ENCODE data around the gene LLCFC1.
A peak's percentile ranks its signal among the peaks of the same experiment; 100 is the strongest.

The LLCFC1 gene

GRCh38 chr7:142935941-142936565 lies 3.2 kb upstream of the LLCFC1 start:
- intact Hi-C loops (cut with DNase I), result no loop called here
- no peak for DNase-seq

- intact Hi-C loops (cut with DNase I), result no loop called here
These were observed 673 bp upstream of the LLCFC1 start for GRCh38 chr7:142938611-142939010.

DNA sequence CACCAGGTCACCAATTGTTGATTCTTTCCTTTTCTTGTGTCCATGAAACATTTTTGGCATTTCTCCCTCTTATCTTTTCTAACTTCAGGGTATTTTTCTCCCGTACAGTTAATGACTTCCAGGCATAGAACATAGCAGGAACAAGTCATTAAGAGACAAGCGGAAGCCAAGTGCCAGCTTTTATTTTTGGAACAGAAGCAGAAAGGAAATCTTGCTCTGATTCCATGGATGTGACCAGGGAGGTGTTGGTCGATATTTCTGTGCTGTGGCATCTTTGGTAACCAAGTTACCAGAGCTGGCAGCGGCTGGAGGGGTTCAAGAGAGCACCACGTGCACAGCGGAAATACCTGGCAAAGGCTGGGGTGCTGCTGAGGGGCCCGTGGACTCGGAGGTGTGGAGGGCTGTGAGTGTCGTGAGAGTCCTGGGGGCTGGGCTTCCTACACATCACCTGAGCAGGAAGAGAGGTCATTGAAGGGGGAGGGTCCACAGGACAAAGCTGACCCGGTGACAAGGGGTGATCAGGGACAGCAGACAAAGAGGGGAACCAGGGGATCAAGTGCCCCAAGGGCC lies 1.8 kb downstream of the LLCFC1 start:
- DNase-seq, result no peak
- intact Hi-C loops (cut with DNase I), result no loop called here

More at GRCh38 chr7:142938611-142939010, 673 bp upstream of the LLCFC1 start:
- DNase-seq, result no peak

GRCh38 chr7:142941541-142941940 lies 2.3 kb downstream of the LLCFC1 start:
- intact Hi-C loops (cut with DNase I), result no loop called here

DNA sequence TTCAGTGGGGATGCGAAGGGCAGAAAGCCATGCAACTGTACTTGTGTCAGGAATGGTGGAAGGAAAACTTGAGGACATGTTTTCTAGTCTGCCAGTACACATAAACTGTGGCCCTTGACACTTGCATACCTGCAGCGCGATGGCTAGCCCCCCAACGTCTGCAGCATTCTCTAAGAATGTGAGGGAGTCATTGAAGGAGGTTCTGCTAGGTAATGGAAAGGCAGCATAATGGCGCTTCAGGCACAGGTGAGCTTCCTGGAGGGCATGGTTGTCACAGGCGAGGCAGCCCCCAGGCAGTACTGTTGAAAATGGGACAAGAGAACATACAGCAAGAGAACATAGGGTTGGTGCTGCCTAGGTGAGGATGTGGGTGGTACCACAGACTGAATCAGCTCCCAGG lies 3.5 kb downstream of the LLCFC1 start:
- intact Hi-C loops (cut with DNase I), result no loop called here

More at GRCh38 chr7:142941541-142941940, 2.3 kb downstream of the LLCFC1 start:
- DNase-seq, result no peak

DNA sequence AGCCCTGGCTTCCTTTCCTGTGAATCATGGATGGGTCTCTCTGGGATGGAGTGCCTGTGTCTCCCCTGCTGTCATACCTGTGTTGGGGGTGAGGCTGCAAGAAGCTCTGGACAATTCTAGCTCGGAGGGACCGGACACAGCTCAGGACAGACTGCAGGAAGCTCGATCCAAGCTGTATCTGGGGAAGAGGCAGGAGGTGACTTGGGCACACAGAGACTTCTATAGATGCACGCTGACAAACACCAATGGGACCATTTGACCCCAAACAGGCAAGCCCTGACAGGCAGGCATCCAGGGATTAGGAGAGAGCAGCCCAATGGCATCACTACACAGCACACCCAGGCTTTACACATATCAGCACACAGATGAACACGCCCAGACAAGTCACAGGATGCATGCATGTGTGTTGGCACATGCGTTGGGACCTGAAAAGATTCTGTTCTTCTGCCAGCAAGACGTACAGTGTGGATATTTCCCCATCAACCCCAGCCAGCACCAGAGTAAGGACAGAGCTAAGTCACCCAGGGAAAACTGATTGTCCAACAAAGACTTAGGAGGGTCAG lies 4.5 kb downstream of the LLCFC1 start:
- intact Hi-C loops (cut with DNase I), result no loop called here
- DNase-seq, result no peak

More for the DNA sequence above, 3.5 kb downstream of the LLCFC1 start:
- no peak for DNase-seq

DNA sequence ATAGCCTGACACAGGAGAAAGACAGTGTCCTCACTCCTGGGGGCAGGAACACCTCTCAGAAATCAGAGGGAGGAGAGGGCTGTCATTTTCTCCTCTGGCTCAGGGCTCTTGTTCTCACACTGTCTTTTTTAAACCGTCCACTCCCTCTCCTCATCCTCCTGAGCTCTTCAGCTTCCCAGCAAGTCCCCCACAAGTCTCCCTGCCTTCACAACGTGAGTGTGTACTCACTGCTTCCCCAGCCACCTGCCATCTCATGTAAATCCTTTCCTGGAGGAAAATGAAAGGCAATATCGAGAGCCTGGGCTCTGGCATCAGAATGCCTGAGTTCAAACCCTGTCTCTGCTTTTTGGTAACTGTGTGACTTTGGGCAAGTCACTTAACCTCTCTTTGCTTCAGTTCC lies 5.7 kb downstream of the LLCFC1 start:
- intact Hi-C loops (cut with DNase I), result no loop called here
- DNase-seq, result no peak

DNA sequence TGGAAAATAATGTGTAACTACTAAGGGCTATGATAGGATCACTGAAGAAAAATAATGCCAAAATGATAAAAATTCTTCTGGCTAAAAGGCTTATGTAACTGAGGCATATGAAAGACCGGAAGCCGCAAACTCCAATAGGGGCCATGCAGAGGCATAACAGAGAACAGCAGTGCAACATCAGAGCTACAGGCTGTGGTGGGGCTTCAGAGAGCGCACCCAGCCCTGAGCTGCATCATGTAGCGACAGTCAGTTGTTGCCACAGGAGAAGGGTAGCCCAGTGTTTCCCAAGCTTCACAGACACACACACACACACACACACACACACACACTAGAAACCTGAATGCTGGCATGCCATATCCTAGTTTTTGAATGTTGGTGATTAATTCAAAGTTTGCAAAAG lies 9.3 kb downstream of the LLCFC1 start:
- intact Hi-C loops (cut with DNase I), result no loop called here
- DNase-seq, result no peak

GRCh38 chr7:142950235-142950634 lies 11.0 kb downstream of the LLCFC1 start:
- intact Hi-C loops (cut with DNase I), result no loop called here

GRCh38 chr7:142954680-142955268 lies 15.5 kb downstream of the LLCFC1 start:
- no peak for DNase-seq
- intact Hi-C loops (cut with DNase I), result no loop called here

More at GRCh38 chr7:142950235-142950634, 11.0 kb downstream of the LLCFC1 start:
- no peak for DNase-seq

- intact Hi-C loops (cut with DNase I), result no loop called here
- DNase-seq, result no peak
These were observed 17.8 kb downstream of the LLCFC1 start for GRCh38 chr7:142956951-142957623.

DNA sequence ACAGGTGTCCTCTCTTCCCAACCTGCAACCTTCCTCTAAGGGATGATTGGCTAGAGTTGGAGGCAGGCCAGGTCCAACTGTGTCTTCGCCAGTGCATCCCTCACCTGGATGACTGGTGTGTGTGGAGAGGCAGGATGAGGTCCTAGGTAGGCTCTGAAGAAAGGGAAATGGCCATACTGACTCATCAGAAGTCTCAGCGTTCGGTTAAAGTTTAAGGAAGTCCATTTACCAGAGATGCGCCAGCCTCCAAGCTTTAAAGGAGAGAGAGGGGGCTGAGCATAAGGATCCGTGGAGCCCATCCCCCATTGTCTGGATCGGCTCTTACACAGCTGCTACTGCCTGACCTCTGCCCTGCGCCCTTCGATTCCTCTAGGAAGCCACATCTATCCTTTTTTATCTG lies 18.4 kb downstream of the LLCFC1 start:
- peak in 1 of 10 donors; percentile 57 for DNase-seq
- intact Hi-C loops (cut with DNase I), result no loop called here

- DNase-seq, result no peak
- intact Hi-C loops (cut with DNase I), result no loop called here
These were observed 19.9 kb downstream of the LLCFC1 start for GRCh38 chr7:142959202-142959601.

- DNase-seq, result no peak
- intact Hi-C loops (cut with DNase I), result no loop called here
These were observed 21.8 kb downstream of the LLCFC1 start for GRCh38 chr7:142960955-142961512.

- no peak for DNase-seq
- intact Hi-C loops (cut with DNase I), result no loop called here
These were observed 22.3 kb downstream of the LLCFC1 start for GRCh38 chr7:142961595-142961972.

- intact Hi-C loops (cut with DNase I), result no loop called here
- no peak for DNase-seq
These were observed 23.0 kb downstream of the LLCFC1 start, which contains the start of gene KEL for GRCh38 chr7:142961973-142962926. Gene KEL, minus strand, starts transcription at chr7:142962363. Its CDS starts 157 bp downstream, at chr7:142962206.

DNA sequence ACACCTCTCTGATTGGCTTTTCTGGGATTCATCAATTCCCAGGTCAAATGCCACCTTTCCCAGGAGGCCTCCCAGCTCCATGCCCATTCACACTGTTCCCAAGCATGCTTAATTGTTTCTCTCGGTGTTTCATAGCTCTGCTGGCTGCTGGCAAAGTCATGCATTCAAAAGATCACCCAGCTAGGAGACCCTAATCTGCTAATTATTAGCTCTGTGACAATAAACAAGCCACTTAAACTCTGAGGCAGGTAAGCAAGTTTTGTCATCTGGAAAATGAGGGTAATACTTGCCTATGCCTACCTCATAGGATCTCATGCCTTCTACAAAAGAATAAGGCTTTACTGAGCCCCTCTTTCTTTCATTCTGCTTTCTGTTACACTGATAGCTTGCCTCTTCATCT lies 23.7 kb downstream of the LLCFC1 start:
- no peak for DNase-seq
- intact Hi-C loops (cut with DNase I), result no loop called here

GRCh38 chr7:142963993-142964392 lies 24.7 kb downstream of the LLCFC1 start:
- intact Hi-C loops (cut with DNase I), result no loop called here
- no peak for DNase-seq

DNA sequence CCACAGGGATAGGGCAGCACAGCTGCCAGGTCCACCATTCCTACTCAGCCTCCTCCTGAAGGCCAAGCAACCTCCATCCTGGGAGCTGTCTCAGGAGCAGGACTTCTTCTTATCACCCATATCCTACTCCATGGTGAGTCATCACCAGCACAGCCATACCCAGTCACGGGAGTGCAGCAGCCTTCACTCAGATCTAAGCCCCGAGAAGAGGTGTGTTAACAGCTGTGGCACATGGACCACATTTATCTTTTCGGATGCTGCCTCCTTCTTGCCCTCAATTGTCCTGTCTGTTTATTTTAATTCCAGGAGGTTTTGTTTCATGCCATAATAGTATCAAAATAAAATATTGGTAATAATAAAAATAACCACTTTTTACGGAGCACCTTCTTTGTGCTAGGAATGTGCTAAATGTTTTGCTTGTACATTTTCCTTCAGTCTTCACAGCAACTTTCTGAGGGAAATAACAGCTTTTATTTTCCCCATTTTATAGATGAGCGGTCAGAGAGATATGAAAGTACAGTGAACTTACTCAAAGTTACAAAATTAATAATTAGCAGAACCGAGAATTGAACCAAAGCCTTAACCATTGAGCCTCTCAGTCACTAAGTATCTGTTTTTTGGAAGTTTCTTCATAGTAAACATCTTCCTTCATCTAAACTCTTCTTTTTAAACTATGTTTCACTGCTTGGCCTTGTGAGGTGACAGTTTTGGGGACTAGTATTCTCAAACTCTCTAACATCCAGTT lies 25.4 kb downstream of the LLCFC1 start:
- intact Hi-C loops (cut with DNase I), result no loop called here

More for the DNA sequence above, 25.4 kb downstream of the LLCFC1 start:
- no peak for DNase-seq
